Lower lobe of right lung (tissue), 2 donors: ENCODE measurements around the gene NMNAT3. TPM values are rescaled to one million over a fixed set of nuclear protein-coding genes. Genes with fewer than 3 reads are reported as not detected.

ENCODE experiments used
- ATAC-seq, 2 donors: fragments of 200-7000 bp; cut with Tn5 transposase; one replicate each; pipeline ENCODE4 v1.9.1; 2020 to 2022; ENCODE audit warnings: mild to moderate bottlenecking in 2 of 2, moderate library complexity in 2 of 2
- DNase-seq: peaks from one replicate; pipeline ENCODE4 v3.0.0-alpha.2; 2020
- H3K27ac ChIP-seq: fragments of 200-600 bp; one replicate; pipeline ENCODE4 v1.8.0; 2022
- H3K27me3 ChIP-seq: fragments of 200-600 bp; one replicate; pipeline ENCODE4 v1.8.0; 2022; ENCODE audit warnings: low read depth
- H3K36me3 ChIP-seq: fragments of 200-600 bp; one replicate; pipeline ENCODE4 v1.8.0; 2022; ENCODE audit warnings: mild to moderate bottlenecking
- H3K4me1 ChIP-seq: fragments of 200-600 bp; one replicate; pipeline ENCODE4 v1.8.0; 2022
- H3K4me3 ChIP-seq: fragments of 200-600 bp; one replicate; pipeline ENCODE4 v1.8.0; 2022; ENCODE audit warnings: mild to moderate bottlenecking
- H3K9me3 ChIP-seq: fragments of 200-600 bp; one replicate; pipeline ENCODE4 v1.8.0; 2022
- intact Hi-C: fragments of 100-400 bp; cut with DNase I; formaldehyde crosslinking; loops from one replicate; pipeline ENCODE4 v1.11.0; 2022
- total RNA-seq: library from RNA; stranded (reverse); fragmentation: NEBNext Ultra II Directional; extraction: Animal tissue kit (Norgen Biotek cat#: 25700); gene quantifications from one replicate; pipeline ENCODE4 v1.2.1, GENCODE V29; 2021
- TF ChIP-seq, protein P1 (sequence below): fragments of 200-600 bp; IDR thresholded peaks from one replicate; pipeline ENCODE4 v1.8.0; 2022; ENCODE audit warnings: antibody characterized with exemption, mild to moderate bottlenecking
- donor health status: DM: no; HTN: yes; CAD: no; lungs with severe emphysema.

Gene NMNAT3
- total RNA-seq, 1 donor from 2014 or later = 5.8 TPM

DNA sequence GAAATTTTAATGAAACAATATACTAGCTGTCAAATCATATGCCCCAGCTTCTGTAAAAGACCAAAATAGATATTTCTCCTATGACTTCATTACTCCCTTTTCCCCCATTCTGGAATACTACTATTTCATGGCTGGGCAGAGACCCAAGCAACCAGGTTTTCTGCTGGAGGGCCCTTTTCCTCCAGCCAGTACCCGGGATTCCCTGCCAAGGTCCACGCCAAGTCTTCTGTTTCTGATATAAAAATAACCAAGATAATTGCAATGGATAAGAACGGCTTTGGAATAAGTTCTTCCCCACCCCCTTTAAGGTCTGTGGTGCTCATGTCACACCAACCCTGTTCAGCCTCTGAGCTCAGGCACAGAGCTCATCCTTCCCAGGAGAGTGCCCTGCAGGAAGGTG lies 17.2 kb upstream of the NMNAT3 start:
- Histone ChIP-seq H3K36me3 (no peaks in the 10 kb centered on the region), H3K27me3 (no peaks in the 10 kb centered on the region), H3K9me3 (no peaks in the 10 kb centered on the region), H3K4me1 (no peaks in the 10 kb centered on the region), H3K4me3 (no peak overlapping the region), H3K27ac (no peak overlapping the region)
- no peak for ATAC-seq
- TF ChIP-seq, protein P1, sequence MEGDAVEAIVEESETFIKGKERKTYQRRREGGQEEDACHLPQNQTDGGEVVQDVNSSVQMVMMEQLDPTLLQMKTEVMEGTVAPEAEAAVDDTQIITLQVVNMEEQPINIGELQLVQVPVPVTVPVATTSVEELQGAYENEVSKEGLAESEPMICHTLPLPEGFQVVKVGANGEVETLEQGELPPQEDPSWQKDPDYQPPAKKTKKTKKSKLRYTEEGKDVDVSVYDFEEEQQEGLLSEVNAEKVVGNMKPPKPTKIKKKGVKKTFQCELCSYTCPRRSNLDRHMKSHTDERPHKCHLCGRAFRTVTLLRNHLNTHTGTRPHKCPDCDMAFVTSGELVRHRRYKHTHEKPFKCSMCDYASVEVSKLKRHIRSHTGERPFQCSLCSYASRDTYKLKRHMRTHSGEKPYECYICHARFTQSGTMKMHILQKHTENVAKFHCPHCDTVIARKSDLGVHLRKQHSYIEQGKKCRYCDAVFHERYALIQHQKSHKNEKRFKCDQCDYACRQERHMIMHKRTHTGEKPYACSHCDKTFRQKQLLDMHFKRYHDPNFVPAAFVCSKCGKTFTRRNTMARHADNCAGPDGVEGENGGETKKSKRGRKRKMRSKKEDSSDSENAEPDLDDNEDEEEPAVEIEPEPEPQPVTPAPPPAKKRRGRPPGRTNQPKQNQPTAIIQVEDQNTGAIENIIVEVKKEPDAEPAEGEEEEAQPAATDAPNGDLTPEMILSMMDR = no peak
- intact Hi-C loops = no loop called here
- no peak for DNase-seq

DNA sequence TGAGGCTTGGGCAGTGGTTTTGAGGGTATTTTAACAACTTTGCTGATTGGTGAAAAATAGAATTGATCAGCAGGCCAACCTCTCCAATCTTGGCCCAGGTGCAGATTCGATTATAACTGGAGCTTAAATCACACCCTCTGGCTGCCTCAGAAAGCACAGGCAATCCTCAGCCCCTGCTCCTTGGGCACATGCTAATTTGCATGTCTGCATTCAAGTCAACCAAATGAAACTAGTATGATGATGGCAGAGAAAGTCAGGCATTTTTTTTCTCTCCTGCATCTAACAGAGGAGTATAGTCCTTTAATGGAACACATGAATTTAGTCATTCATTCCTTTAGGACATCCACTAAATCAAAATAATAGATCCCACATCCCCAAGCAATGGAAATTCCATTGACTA lies 16.8 kb upstream of the NMNAT3 start:
- Histone ChIP-seq H3K27ac (no peak overlapping the region), H3K9me3 (no peaks in the 10 kb centered on the region), H3K36me3 (no peaks in the 10 kb centered on the region), H3K4me1 (no peaks in the 10 kb centered on the region), H3K4me3 (no peak overlapping the region), H3K27me3 (no peaks in the 10 kb centered on the region)
- TF ChIP-seq, protein P1 = no peak
- ATAC-seq (no peak), DNase-seq (no peak)
- intact Hi-C loops = no loop called here

DNA sequence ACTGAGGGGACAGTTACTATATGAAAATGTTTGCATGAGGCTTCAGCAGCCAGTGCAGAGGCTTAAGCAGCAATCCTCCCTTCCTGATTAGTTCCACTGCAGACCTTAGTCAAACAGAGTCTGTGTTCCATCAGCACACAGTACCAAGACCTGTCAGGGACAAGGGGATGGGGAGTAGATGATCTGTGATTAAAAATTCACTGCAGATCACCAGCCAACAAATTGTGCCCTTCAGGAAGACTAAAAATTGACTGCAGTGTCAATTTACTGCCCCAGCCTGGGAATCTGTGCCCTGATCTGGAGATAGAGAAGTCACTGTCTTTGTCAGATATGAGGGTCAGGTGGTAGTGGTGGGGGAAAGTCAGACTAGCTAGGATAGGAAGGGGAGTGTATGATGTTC lies 13.8 kb upstream of the NMNAT3 start:
- H3K4me3 ChIP-seq = no peak overlapping the region
- no peaks in the 10 kb centered on the region for H3K9me3 ChIP-seq
- H3K36me3 ChIP-seq = no peaks in the 10 kb centered on the region
- DNase-seq (no peak), ATAC-seq (no peak)
- TF ChIP-seq, protein P1 = no peak
- no peak overlapping the region for H3K27ac ChIP-seq
- intact Hi-C loops = no loop called here
- no peaks in the 10 kb centered on the region for H3K4me1 ChIP-seq
- H3K27me3 ChIP-seq = no peaks in the 10 kb centered on the region

DNA sequence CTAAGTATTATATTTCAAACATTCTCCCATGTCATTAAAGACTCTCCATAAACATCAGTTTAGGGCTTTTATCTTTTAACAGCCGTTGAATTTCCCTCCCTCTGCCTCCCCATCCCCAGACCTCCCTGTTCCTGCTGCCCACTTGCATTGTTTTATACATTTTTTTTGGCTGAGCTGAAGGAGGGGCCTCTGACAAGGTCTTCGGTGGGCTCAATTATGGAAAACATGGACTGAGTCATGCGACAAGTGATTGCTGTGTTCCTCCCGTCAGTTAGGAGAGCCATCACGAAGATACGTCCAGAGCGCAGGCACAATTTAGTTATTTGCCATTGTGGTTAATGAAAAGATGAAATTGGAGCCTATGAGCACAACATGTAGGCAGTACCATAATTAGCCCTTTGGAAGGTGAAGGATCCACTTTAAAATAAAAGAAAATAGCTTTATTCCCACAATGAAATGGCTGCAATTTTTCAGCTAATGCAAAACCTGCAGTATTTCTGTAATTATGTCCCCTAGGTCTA lies 12.0 kb upstream of the NMNAT3 start:
- no peaks in the 10 kb centered on the region for H3K36me3 ChIP-seq
- no peak overlapping the region for H3K4me3 ChIP-seq
- no peaks in the 10 kb centered on the region for H3K4me1 ChIP-seq
- no peak for ATAC-seq
- no peaks in the 10 kb centered on the region for H3K9me3 ChIP-seq
- TF ChIP-seq, protein P1 = no peak
- intact Hi-C loops = no loop called here
- H3K27ac ChIP-seq = no peak overlapping the region
- no peaks in the 10 kb centered on the region for H3K27me3 ChIP-seq
- DNase-seq = no peak

DNA sequence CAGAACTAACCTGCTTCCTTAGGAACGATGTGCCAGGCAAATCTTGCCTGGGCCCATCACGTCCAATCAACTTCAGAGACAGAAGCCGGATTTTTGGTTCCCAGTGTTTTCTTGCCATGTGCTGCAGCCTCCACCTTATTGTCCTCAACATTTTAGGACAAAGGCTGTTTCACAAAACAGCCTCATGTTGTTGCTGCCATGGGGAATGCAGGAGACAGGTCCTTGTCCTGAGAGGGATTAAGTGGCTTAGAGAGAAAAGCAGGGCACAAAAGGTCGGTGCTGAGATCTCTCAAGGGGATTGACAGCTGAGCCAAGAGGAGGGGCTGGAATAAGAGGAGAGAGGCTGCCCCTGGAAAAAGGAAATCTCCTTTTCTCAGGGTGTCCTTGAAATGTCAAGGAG lies 11.3 kb upstream of the NMNAT3 start:
- intact Hi-C loops = no loop called here
- no peak for DNase-seq
- TF ChIP-seq, protein P1 = no peak

DNA sequence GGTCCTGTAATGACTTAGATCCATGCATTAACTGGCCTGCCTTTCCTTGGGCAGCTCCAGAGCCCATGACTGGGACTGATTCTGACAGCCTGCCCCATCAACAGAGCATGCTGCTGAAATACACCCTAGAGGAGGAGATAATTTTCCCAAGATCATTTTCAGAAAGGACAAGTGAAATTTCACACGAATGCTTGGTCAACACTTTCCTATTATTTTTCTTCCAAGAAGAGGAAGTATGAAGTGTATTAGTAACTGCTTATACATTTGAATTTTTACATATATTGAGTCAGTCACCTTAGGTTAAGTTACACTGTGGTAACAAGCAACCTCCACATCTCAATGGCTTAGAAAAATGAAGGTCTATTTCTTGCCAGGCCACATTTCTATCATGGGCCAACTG lies 9.7 kb upstream of the NMNAT3 start:
- H3K4me1 ChIP-seq = no peaks in the 10 kb centered on the region
- no peaks in the 10 kb centered on the region for H3K36me3 ChIP-seq
- intact Hi-C loops = no loop called here
- no peaks in the 10 kb centered on the region for H3K27me3 ChIP-seq
- no peak for ATAC-seq
- TF ChIP-seq, protein P1 = no peak
- no peak for DNase-seq
- H3K27ac ChIP-seq = no peak overlapping the region
- H3K4me3 ChIP-seq = no peak overlapping the region
- no peaks in the 10 kb centered on the region for H3K9me3 ChIP-seq

More for the DNA sequence above, 11.3 kb upstream of the NMNAT3 start:
- Histone ChIP-seq H3K9me3 (no peaks in the 10 kb centered on the region), H3K4me1 (no peaks in the 10 kb centered on the region), H3K36me3 (no peaks in the 10 kb centered on the region), H3K4me3 (no peak overlapping the region), H3K27me3 (no peaks in the 10 kb centered on the region), H3K27ac (no peak overlapping the region)
- no peak for ATAC-seq
